GM23338 (cell line): ENCODE results near the gene REV3L.

ENCODE experiments used
- CREB1 ChIP-seq: fragments of 250-450 bp; sonication (Bioruptor Pico); IDR thresholded peaks from 2 replicates; pipeline ENCODE4 v1.5.0; 2020; ENCODE audit warnings: low read depth, mild to moderate bottlenecking, moderate library complexity
- CTCF ChIP-seq, 2 experiments: fragments of 200-600 bp in 1 of 2; sonication (generic) in 1 of 2; conservative IDR thresholded peaks; 2 replicates each; pipeline versions ENCODE4 v1.5.1 to v1.6.1; 2016 to 2017; ENCODE audit warnings: antibody characterized with exemption in 2 of 2, low read depth in 2 of 2, mild to moderate bottlenecking in 2 of 2, moderate library complexity in 1 of 2
- ETS1 ChIP-seq: IDR thresholded peaks from 2 replicates; pipeline ENCODE4 v1.6.1; 2016; ENCODE audit warnings: antibody characterized with exemption
- EZH2phosphoT487 ChIP-seq: fragments of 200-600 bp; sonication (generic); IDR thresholded peaks from one replicate; pipeline ENCODE4 v1.8.1; 2018; ENCODE audit warnings: antibody characterized with exemption; ENCODE audit not compliant: unreplicated experiment
- NANOG ChIP-seq: IDR thresholded peaks from 2 replicates; pipeline ENCODE4 v1.6.1; 2016; ENCODE audit warnings: antibody characterized with exemption, borderline replicate concordance
- POLR2AphosphoS5 ChIP-seq: IDR thresholded peaks from 2 replicates; pipeline ENCODE4 v1.6.1; 2016; ENCODE audit warnings: antibody characterized with exemption, low read depth
- STAT1 ChIP-seq: IDR thresholded peaks from one replicate; pipeline ENCODE4 v1.6.1; 2016; ENCODE audit warnings: antibody characterized with exemption; ENCODE audit not compliant: unreplicated experiment

- no peak for TF ChIP-seq CTCF (conservative IDR thresholded peaks at IDR 0.05; ENCODE audit: low read depth in 2 of 2)
- no peak for TF ChIP-seq STAT1
- no peak for TF ChIP-seq ETS1
- TF ChIP-seq CREB1 = no peak
- no peak for TF ChIP-seq EZH2phosphoT487
- TF ChIP-seq POLR2AphosphoS5 = no peak
- no peak for TF ChIP-seq NANOG
Observed at GRCh38 chr6:111269401-111269970, 213.5 kb downstream of the REV3L start.
